ENCODE results near the gene DENND1A. TPM values are rescaled to one million over a fixed set of nuclear protein-coding genes. Genes with fewer than 3 reads are reported as not detected.

Gene DENND1A
- total and polyA plus RNA-seq, 2 of the 13 experiments (the other 11 are each of a cell fraction or from before 2014, with no cell fraction given): 14.8 to 30.1 TPM

- Histone ChIP-seq H2AFZ (ENCODE audit: low read length) (no peak overlapping the region), H3K36me3 (replicated peaks in 1 of 2; ENCODE audit: control insufficient read depth in 1 of 2, insufficient read depth in 2 of 2, low read length in 2 of 2) (peaks cover 4 to 16% of the 10 kb centered on the region in 2 experiments; a peak in 4 of 5 replicates), H3K4me3 (replicated peaks in 1 of 3; ENCODE audit: insufficient read depth in 1 of 3, low read depth in 2 of 3, low read length in 3 of 3) (no peak overlapping the region), H3K27me3 (ENCODE audit: control insufficient read depth in 1 of 2, insufficient read depth in 2 of 2, low read length in 2 of 2) (no peaks in the 10 kb centered on the region), H4K20me1 (ENCODE audit: insufficient read depth, low read length) (no peaks in the 10 kb centered on the region), H3K9me3 (ENCODE audit: low read length) (no peaks in the 10 kb centered on the region), H3K4me2 (ENCODE audit: low read depth, low read length) (no peak overlapping the region), H3K9ac (ENCODE audit: insufficient read depth, low read depth, low read length) (no peak overlapping the region), H3K79me2 (ENCODE audit: insufficient read depth, low read length) (no peaks in the 10 kb centered on the region), H3K4me1 (ENCODE audit: insufficient read depth, low read length) (peaks cover 9% of the 10 kb centered on the region; the same call in 1 of the 2 replicates), H3K27ac (ENCODE audit: extremely low read length, insufficient read depth, low read length) (no peak overlapping the region)
- WGBS (ENCODE audit: low lambda C conversion rate): 95% methylated on average over 4 of the region's 4 CpGs
- intact Hi-C loops (cut with micrococcal nuclease; ENCODE audit: unreplicated experiment) (loop anchor here (10.0 kb wide), 1 partner anchor 175 kb away; no protein-coding TSS in a partner anchor), in situ Hi-C loops (cut with HindIII; ENCODE audit: extremely low pct_ligation_motif_present, low pct_unique_long_range_greater_than_20kb) (no loop called here)
- FAIRE-seq (no peak), ATAC-seq (no peak), DNase-seq (ENCODE audit: low spot score) (no peak)
- TF ChIP-seq ZNF280D (CRISPR knock-in tag; IDR thresholded peaks at IDR 0.05) (no peak), KMT2A (CRISPR knock-in tag; IDR thresholded peaks at IDR 0.05) (no peak), ATF4 (CRISPR knock-in tag; IDR thresholded peaks at IDR 0.05) (no peak), SOX5 (CRISPR knock-in tag; IDR thresholded peaks at IDR 0.05; ENCODE audit: borderline replicate concordance) (no peak), ZFP90 (CRISPR knock-in tag; IDR thresholded peaks at IDR 0.05; ENCODE audit: borderline replicate concordance) (no peak), SRSF9 (IDR thresholded peaks at IDR 0.05; ENCODE audit: borderline replicate concordance, insufficient read depth, low read depth, low read length, poor library complexity, severe bottlenecking) (no peak), KDM4B (CRISPR knock-in tag; IDR thresholded peaks at IDR 0.05) (no peak)
- ChIA-PET CTCF (ENCODE audit: low intra/inter-chr PET ratio, low total read pairs) (no interaction called here), POLR2A (no interaction called here)
- no TSS peak for BruUV-seq (replicated peaks)
Measured at GRCh38 chr9:123749580-123750202, 180.2 kb downstream of the DENND1A start.
